Measurements from ENCODE around the gene JPH4.
"Not testable (repeated sequence)": the region's sequence is repeated elsewhere in the genome, so short reads cannot be mapped to it uniquely, and the experiment has no call there.

Gene JPH4

DNA sequence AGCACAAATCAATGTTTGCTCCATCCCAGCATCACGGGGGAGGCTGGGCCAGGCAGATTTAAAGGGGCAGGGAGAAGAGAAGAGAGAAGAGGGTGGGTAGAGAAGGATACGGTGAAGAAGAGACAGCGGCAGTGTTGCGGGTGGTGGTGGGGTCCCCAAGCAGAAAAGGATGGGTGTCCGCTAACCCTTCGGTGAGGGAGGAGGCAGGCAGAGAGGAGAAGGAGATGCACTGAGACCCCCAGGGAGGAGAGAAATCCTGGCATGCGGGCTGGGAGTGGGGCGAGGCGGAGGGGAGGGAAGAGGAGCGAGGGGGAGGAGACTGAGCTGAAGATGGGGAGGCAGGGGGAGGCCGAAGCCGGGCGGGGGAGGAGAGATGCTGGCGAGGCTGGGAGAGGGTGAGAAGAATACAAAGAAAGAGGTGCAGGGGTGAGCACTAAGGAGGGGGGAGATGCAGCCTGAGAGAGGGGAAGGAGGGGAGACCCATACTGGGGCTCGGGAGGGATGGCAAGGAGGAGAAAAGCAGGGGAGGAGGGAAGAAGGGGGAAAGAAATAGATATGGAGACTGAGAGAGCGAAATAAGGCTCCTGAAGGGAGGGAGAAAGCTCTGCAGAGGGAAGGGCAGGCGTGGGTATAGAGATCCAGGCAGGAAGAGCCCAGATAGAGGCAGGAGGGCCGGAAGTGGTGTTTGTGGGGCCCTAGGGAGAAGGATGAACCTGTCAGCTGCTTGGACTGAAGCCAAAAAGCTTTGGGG, at the start of gene JPH4:
Gene JPH4, minus strand, starts transcription at position 231 of the 751 bp plus-strand sequence. CDS start 1,337 bp downstream, outside the sequence.
- DNase-seq: no peak

DNA sequence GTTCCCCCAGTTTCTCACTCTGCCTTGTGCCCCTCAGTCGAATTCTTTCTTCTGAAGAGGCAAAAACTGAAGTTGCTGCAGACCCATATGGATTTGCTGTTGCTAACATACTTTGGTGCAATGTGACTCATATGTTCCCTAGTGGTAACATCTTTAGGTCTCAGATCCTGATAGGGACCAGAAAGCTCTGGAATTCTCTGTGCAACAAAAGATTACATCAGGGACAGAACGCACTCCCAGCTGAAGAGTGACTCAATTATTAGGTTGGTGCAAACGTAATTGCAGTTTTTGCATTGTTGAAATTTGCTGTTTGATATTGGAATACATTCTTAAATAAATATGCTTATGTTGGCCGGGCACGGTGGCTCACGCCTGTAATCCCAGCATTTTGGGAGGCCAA, 49.4 kb upstream of the JPH4 start:
- no peak for DNase-seq

GRCh38 chr14:23626946-23627345, 48.4 kb upstream of the JPH4 start:
- no peak for DNase-seq

- no peak for DNase-seq
Observed at GRCh38 chr14:23624830-23625404, 46.3 kb upstream of the JPH4 start.

GRCh38 chr14:23623962-23624361, 45.4 kb upstream of the JPH4 start:
- no peak for DNase-seq

- DNase-seq: no peak
Observed at GRCh38 chr14:23622990-23623389, 44.4 kb upstream of the JPH4 start.

DNA sequence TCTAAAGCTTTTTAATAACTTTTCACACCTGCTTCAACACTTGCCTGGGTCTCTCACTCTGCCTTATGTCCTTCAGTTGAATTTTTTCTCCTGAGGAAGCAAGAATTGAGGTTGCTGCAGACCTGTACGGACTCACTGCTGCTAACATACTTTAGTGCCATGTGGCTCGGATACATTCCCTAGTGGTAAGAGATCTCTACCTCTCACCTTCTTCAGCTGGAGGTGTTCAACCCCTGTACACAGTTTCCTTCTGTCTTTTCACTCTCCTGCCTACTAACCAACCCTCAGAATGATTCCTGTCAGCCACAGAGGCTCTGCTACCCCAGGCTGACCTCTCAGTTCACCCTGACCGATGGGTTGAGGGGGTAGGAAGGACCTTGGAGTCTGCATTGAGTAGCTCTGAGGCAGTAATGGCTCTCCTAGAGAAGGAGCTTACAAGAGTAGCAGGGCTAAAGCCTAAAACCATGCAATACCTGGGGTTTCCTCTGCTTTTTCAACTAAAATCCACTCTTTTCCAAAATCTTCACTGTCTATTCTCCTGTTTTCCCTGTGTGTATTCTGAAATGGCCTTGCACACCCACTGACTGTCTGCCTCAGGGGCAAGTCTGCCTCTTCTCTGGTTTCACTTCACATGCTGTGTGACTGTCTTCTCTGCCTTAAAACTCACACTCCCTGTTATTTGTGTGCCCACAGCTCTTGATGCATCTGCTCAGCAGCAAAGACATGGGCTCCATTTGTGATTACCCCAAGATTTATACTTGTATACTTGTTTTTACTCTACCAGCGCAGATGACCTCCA, 43.5 kb upstream of the JPH4 start:
- no peak for DNase-seq

GRCh38 chr14:23621204-23621931, 42.8 kb upstream of the JPH4 start:
- DNase-seq: no peak

- DNase-seq: no peak
Observed at GRCh38 chr14:23620177-23620702, 41.6 kb upstream of the JPH4 start.

- DNase-seq: no peak
Observed at GRCh38 chr14:23618415-23618988, 39.9 kb upstream of the JPH4 start.

DNA sequence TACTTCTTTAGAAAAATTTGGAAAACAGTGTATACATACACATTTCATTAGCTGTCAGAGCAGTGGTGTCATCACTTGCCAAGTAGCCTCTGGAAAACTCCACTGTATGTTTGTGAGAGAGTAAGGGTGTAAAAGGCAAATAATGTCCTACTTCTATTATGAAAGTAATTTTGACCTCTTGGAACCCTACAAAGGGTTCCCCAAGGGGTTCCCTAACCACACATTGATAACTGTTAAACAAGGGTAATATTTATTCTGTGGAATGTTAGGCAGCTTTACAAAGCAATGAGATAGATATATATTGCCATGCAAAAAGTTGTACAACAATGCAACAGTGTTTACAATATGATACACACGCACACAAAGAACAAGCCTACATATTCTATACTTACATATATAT, 38.9 kb upstream of the JPH4 start:
- no peak for DNase-seq

DNA sequence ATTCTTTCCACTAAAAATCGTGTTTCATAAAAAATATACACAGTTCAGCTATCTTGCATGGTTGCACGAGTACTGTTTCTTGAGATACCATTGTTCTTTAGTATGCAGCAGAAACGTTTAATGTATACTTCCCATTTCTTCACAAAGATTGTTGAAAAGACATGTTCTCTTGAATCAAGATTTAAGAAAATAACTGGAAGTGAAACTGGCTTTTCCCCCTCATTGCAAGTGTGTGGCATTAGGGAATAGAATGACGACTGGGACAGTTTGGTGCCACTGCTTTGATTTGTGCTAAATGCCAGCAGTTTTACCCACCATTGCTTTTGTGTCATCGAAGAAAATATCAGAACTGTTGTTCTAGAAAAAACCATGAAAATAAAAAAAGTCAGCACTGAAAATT, 37.3 kb upstream of the JPH4 start:
- no peak for DNase-seq

- DNase-seq: no peak
Observed at GRCh38 chr14:23614395-23614828, 35.8 kb upstream of the JPH4 start.

DNA sequence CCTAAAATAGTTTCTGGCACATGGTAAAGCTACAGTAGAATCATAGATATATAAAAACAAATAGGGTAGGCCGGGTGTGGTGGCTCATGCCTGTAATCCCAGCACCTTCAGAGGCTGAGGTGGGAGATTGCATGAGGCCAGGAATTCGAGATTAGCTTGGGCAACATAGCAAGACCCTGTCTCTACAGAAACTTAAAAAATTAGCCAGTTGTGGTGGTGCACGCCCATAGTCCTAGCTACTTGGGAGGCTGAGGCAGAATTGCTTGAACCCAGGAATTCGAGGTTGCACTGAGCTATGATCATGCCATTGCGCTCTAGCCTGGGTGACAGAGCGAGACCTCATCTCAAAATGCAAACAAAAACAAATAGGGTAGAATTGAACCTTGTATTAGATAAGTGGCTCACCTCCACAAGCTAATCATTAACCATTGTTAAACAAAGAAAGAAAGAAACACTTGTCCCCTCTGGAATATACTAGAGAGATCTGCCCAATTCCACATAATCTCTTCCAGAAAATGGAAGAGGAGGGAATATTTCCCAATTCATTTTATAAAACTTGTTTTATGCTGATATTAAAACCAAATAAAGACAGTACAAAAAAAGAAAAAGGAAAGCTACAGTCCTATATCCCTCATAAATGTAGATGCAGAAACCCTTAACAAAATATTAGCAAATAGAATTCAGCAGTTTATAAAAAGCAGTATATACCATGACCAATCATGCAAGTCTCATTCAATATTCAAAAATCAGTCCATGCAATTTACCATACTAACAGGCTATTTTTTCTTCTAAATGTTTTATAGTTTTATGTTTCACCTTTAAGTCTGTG, 34.9 kb upstream of the JPH4 start:
- DNase-seq: no peak

DNA sequence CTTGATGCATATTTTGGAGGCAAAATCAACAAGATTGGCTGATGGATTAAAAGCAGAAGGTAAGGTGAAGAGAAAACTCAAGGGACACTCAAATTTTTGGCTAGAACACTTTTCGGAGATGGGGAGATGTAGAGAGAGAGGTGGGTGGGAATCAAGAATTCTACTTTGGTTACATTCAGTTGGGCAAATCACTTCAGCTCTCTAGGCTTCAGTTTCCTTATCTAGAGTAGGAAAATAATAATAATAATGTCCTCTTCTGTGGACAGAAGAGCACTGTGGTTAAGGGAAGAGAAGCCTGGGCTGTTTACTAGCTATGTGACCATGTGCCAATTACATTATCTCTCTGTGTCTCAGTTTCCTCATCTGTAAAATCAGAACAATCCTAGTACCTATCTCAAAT, 34.2 kb upstream of the JPH4 start:
- DNase-seq: no peak

GRCh38 chr14:23612354-23612732, 33.8 kb upstream of the JPH4 start:
- no peak for DNase-seq

DNA sequence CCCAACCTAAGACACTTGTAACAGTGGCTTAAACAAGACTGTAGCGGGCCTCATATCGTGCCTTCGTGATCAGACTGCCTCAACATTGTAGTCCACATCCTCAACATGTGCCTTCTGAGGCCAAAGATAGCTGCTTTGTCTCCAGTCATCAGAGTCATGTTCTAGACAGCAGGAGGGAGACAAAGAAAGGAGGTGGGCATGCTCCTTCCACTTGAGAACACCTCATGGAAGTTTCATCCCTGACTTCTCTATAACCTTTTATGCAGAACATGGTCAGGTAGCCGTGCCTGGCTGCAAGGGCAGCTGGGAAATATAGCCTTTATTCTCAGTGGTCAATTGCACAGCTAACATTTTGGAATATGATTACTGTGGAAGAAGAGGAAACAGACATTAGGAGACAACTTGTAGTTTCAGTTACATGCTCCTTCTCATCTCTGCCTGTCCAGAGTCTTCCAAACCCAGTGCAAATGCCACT, 32.3 kb upstream of the JPH4 start:
- DNase-seq: no peak

DNA sequence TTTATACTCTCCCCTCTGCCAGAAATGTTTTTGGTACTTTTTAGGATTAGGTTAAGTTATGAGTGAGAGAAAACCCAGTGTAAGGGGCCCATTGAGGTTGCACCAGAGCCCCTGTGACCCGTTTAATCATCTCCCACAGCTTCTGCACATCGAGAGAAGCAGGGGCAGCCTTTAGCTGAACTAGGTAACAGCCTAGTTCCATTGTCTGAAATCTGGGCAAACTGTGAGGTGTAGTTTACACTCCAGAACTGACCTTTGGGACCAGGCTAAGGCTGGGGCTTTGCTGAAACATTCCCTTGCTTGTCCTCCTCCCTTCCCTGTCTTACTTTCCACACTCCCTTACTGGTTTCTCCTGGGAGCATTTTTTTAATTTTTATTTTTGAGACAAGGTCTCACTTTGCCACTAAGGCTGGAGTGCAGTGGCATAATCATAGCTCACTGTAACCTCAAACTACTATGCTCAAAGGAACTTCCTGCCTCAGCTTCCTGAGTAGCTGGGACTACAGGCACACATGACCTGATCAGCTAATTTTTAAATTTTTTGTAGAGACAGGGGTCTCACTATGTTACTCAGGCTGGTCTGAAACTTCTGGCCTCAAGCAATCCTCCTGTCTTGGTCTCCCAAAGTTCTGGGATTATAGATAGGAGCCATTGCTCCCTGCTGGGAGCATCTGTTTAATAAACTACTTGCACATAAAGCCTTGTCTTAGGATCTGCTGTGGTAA, 31.7 kb upstream of the JPH4 start:
- DNase-seq: peak; percentile 25

GRCh38 chr14:23609411-23610089, 31.0 kb upstream of the JPH4 start:
- DNase-seq: not testable (repeated sequence)

GRCh38 chr14:23609001-23609400, 30.4 kb upstream of the JPH4 start:
- no peak for DNase-seq

All from CD4-positive, alpha-beta T cell treated with Interleukin-4 for 4 hours (primary cell).